BJ (cell line): Measurements from ENCODE around the gene RGS19. TPM values are rescaled to one million over a fixed set of nuclear protein-coding genes. Genes with fewer than 3 reads are reported as not detected.

ENCODE experiments used
- CTCF ChIA-PET: fragments of 350-600 bp; formaldehyde crosslinking; extraction: SDS; loops from one replicate; lab custom pipeline; 2021; ENCODE audit warnings: antibody characterized with exemption, inconsistent platforms; lab: Yijun Ruan, JAX
- POLR2A ChIA-PET: fragments of 300-600 bp; sonication (Branson Sonifier 250); formaldehyde crosslinking; extraction: SDS; loops from one replicate; lab custom pipeline; 2021; ENCODE audit warnings: antibody characterized with exemption; lab: Charles Lee
- DNase-seq: peaks from one replicate; pipeline ENCODE4 v3.0.0-alpha.2; 2011; ENCODE audit warnings: low read depth
- H3K27me3 ChIP-seq: 2 replicates; pipeline ENCODE4 v1.6.0; 2011; ENCODE audit warnings: low read length; ENCODE audit not compliant: control insufficient read depth, insufficient read depth
- H3K36me3 ChIP-seq: 2 replicates; pipeline ENCODE4 v1.5.1; 2011; ENCODE audit warnings: low read length; ENCODE audit not compliant: control insufficient read depth, insufficient read depth
- H3K4me3 ChIP-seq: 2 replicates; pipeline ENCODE4 v1.5.1; 2011; ENCODE audit warnings: low read depth, mild to moderate bottlenecking, control low read depth, low read length
- polyA plus RNA-seq: library from polyadenylated mRNA; depleted of rRNA; stranded (reverse); fragments of >200 nt; gene quantifications from 2 replicates; pipeline ENCODE4 v1.2.3, GENCODE V29; 2011
- TF ChIP-seq, protein P1 (sequence below): IDR thresholded peaks from 2 replicates; pipeline ENCODE4 v1.5.1; 2011; ENCODE audit warnings: low read depth, mild to moderate bottlenecking, control low read depth, inconsistent platforms, low read length, moderate library complexity; ENCODE audit not compliant: insufficient read depth

The RGS19 gene
- polyA plus RNA-seq, 1 experiment: 14.5 TPM

DNA sequence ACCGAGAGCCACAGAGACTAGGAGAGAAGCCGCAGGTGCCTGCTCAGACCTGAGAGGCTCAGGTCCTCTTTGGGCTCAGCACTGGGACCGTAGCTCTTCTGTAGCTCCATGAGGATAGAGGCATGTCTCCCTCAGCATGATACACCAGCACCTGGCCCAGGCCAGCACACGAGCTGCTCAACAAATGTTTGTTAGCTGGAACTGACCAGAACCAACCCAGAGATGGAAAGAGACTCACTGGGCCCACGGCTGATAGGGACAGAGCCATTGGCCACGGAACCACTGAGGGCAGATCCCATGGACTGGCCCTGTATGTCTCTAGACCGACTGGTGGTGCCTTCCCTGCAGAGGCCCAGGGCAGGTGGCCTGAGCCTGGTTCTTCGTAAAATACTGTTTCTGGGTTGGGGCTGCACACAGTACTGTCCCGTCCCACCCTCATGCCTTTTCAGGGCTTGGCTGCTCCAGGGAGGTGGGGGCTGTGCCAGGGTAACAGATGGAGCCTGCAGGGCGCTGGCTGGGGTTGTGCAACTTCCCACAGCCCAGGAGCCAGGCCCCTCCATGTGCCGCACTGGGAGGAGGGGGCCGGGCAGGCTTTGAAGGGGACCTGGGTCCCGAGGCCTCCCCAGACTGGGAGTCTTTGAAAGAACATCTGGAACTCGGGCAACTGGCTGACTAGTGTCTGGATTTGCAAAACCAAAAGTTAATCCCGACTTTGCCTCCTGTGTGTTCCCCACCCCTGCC is 38.1 kb downstream of the RGS19 start:
- POLR2A ChIA-PET: no interaction called here
- CTCF ChIA-PET: interaction anchor here (0.9 to 5.0 kb wide), 3 partner anchors 13 to 85 kb away, joined by 3 to 76 read pairs (median 3); partner anchors contain the start of gene UCKL1
- Histone ChIP-seq H3K27me3 (peaks cover 28% of the 10 kb centered on the region), H3K4me3 (no peak overlapping the region), H3K36me3 (no peaks in the 10 kb centered on the region)
- no peak for DNase-seq
- TF ChIP-seq, protein P1, sequence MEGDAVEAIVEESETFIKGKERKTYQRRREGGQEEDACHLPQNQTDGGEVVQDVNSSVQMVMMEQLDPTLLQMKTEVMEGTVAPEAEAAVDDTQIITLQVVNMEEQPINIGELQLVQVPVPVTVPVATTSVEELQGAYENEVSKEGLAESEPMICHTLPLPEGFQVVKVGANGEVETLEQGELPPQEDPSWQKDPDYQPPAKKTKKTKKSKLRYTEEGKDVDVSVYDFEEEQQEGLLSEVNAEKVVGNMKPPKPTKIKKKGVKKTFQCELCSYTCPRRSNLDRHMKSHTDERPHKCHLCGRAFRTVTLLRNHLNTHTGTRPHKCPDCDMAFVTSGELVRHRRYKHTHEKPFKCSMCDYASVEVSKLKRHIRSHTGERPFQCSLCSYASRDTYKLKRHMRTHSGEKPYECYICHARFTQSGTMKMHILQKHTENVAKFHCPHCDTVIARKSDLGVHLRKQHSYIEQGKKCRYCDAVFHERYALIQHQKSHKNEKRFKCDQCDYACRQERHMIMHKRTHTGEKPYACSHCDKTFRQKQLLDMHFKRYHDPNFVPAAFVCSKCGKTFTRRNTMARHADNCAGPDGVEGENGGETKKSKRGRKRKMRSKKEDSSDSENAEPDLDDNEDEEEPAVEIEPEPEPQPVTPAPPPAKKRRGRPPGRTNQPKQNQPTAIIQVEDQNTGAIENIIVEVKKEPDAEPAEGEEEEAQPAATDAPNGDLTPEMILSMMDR: no peak

DNA sequence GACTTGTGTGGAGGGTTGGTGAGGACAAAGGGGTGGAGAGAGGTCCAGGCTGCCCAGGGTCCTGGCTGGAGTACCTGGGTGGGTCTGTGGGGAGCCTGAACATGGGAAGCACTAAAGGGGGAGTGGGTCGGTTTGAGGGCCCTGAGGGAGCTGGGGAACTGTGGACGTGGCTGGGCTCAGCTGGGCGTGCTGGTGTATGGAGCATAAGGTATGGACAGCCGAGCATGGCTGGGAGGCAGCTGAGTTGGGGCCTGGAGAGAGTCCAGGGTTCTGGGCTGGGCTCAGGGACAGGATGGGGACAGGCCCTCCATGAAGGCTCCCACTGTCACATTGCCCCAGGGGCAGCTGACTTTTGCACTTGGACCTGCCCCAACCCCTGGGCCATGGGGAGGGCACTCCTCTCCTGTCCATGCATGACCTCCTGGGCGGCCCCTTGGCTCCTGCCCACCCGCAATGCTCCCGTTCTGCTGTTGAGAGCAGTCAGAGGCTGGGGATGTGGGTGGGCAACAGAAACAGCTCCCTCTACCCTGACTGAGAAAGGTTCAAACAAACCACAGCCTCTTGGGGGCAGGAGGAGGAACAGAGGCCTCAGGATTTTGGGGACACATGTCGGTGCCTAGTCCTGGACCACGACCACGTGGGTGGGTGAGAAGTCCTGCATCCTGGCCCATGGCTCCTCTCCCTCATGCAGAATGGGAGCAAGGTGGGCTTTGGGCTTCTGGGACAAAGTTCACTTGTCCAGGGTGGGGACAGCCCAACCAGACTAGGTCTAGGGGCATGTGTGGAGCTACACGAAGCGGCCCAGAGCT is 38.9 kb downstream of the RGS19 start:
- peaks cover 22% of the 10 kb centered on the region for H3K27me3 ChIP-seq
- TF ChIP-seq, protein P1: no peak
- no peak for DNase-seq
- no peak overlapping the region for H3K4me3 ChIP-seq
- ChIA-PET CTCF (interaction anchor here (0.7 to 5.0 kb wide), 10 partner anchors 13 to 503 kb away, joined by 3 to 76 read pairs (median 4); partner anchors contain the start of genes PRPF6, PTK6, SAMD10 and UCKL1), POLR2A (no interaction called here)
- no peaks in the 10 kb centered on the region for H3K36me3 ChIP-seq

DNA sequence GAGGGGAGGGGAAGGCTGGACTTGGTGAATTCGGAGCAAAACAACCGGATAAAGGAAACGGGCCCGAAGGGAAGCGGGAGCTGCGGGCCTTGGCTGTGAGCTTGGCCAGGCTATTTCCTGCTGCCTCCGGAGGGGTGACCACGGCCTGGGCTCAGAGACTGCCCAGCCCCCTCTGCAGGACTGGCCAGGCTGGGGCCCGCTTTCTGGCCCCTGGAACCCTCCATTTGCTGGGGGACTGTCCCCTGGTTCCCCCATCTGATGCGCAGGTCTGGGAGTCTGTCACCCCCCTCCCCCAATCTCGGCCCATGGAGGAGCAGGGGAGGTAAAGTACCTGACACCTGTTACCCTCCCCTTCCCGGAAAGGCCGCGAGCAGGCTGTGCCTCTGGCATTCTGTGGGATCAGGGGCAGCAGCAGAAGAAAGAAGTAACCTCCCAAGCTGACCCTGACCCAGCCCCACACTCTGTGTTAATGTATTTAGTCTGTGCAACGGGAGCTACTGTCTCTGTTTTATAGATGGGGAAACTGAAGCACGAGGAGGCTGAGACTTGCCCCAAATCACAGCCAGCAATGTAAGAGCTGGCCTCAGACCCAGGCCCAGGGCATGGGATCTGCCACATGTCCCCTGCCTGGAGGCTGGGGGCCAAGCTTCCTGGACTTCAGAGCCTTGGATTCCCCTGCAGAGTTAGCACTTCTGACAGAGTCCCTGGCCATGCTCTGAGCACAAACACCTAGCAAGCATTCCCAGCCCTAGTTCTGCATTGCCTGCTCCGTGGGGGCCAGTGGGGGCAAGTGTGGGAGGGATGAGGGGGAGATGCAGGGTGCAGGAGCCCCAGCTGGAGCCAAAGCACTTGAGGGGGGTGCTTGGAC is 39.8 kb downstream of the RGS19 start:
- peak overlapping the region; percentile 45 for H3K4me3 ChIP-seq
- H3K36me3 ChIP-seq: no peaks in the 10 kb centered on the region; the same call in 1 of the 2 replicates
- CTCF ChIA-PET: interaction anchor here (0.6 to 5.0 kb wide), 19 partner anchors 10 to 542 kb away, joined by 3 to 76 read pairs (median 4); partner anchors contain the start of genes PRPF6, PTK6, SAMD10 and TCEA2
- TF ChIP-seq, protein P1: no peak
- no peak for DNase-seq
- POLR2A ChIA-PET: no interaction called here
- H3K27me3 ChIP-seq: peaks cover 21% of the 10 kb centered on the region

DNA sequence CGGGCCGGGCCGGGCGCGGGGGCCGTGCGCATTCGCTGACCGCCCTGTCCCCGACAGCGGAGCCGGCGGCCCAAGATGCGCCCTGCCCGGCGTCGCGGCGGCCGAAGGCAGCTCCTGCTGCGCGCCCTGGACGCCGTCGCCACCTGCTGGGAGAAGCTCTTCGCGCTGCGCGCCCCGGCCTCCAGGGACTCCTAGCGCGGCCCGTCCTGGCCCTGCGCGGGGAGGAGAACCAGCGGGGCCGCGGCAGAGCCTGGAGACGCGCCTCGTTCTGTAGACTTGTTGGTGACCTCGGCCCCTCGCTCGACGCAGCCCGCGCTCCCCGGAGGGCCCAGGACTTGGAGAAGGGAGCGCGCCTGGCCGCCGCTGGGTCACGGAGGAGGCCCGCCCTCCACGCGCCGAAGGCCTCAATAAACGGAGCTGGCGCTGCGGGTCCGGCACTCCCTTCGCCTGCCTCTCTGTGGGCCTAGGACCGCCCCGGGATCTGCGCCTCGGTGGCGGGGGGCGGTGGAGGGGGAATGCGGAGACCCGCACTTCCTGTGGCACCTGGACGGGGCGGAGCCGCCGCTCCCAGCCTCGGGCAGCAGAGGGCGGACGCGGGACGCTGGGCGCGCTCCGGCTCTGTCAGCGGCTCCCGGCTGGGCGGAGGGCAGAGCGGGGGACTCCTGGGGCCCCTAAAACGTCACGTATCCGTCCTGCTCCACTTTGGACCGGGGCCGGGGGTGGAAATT is 40.6 kb downstream of the RGS19 start:
- Histone ChIP-seq H3K36me3 (peaks cover 1% of the 10 kb centered on the region), H3K27me3 (peaks cover 21% of the 10 kb centered on the region), H3K4me3 (peak overlapping the region; percentile 45)
- TF ChIP-seq, protein P1: peak; percentile 60
- no peak for DNase-seq
- CTCF ChIA-PET: interaction anchor here (0.5 to 5.0 kb wide), 24 partner anchors 9 to 541 kb away, joined by 3 to 76 read pairs (median 4); partner anchors contain the start of genes PRPF6, PTK6, RGS19 and SAMD10
- POLR2A ChIA-PET: no interaction called here
